Measurements from ENCODE around the gene BRD3OS.
"Not testable (repeated sequence)": the region's sequence is repeated elsewhere in the genome, so short reads cannot be mapped to it uniquely, and the experiment has no call there.

The BRD3OS gene

GRCh38 chr9:134066526-134066912, 41.2 kb downstream of the BRD3OS start:
- FAIRE-seq = no peak

DNA sequence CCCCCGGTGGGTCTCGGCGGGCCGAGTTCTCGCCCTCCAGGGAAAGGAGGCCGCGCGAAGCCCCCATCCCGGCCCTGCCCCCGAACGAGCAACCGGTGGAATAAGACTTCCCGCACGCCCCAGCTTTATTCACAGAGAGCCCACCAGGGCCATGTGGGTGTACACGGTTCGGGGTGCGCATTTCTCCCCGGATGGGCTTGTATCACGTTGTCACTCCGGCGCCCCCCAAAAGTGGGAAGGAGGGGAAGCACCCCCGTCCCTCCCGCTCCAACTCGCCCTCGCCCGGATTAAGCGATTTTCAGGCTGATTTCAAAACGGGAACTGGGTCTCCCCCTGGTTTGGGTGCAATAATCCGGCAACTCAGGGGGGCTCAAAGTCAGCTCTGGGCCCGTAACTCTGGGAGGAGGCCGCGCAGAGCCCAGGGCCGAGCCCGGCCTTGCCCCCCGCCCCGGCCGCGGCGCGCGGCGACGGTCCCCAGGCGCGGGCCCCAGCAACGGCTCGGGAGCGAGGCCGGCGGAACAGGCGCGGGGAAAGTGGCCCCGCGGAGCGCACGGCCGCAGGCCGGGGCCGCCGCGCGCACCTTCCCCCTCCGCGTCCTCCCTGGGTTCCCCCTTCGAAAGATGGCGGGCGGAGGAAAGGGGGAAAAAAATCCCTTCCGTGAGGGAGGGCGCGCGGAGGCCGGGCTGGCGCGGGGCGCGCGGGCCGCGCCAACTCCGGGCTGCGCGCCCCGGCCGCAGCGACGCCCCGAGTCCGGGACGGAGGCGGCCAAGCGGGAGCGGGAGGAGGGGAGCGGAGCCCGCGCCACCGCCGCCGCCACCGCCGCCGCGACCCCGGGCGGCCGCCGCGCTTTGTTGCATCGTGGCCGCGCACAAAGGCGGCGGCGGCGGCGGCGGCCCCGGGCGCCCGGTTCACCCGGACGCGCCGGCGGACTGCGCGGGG, 41.9 kb downstream of the BRD3OS start:
- no peak for FAIRE-seq

DNA sequence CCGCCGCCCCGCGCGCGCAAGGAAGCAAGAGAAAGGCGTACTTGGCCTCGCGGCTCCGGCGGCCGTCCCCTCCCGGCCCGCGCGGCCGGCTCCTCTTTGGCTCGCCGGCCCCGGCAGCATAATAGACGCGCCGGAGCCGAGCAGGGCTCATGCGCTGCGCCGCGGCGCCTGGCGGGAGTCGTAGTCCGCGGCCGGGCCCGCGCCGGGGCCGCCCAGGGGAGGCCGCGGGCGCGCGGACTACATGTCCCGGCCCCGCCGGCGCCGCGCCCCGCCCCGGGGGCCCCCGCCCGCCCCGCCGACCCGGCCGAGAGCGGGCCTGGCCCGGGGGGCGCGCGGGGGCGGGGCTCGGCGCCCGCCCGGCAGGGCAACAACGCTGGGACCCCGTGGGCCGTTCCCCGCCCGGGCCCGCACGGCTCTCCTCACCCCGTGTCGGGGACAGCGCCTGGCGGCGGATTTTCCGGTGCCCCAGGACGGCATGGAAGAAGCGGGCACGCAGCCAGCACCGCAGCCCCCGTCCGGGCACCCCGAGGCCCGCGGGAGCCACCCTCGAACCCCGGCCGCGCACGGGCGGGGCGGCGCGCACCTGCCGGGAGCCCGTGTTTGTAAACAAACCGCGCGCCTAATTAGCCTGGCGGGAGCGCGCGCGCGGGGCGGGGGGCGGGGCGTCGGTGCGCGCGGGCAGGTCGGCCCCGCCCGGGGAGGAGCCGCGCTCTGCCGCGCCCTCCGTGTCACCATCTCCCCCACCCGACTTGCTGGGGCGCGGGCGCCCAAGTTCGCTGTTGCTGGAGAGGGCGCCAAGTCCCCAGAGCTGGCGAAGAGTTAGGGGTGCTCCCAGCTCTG, 42.8 kb downstream of the BRD3OS start, which contains the start of gene BRD3:
BRD3 (minus strand) TSS at position 123 of the 840 bp plus-strand sequence. CDS start 14,549 bp downstream, outside the sequence.
- no peak for FAIRE-seq

GRCh38 chr9:134068744-134069479, 43.6 kb downstream of the BRD3OS start:
- FAIRE-seq = no peak

DNA sequence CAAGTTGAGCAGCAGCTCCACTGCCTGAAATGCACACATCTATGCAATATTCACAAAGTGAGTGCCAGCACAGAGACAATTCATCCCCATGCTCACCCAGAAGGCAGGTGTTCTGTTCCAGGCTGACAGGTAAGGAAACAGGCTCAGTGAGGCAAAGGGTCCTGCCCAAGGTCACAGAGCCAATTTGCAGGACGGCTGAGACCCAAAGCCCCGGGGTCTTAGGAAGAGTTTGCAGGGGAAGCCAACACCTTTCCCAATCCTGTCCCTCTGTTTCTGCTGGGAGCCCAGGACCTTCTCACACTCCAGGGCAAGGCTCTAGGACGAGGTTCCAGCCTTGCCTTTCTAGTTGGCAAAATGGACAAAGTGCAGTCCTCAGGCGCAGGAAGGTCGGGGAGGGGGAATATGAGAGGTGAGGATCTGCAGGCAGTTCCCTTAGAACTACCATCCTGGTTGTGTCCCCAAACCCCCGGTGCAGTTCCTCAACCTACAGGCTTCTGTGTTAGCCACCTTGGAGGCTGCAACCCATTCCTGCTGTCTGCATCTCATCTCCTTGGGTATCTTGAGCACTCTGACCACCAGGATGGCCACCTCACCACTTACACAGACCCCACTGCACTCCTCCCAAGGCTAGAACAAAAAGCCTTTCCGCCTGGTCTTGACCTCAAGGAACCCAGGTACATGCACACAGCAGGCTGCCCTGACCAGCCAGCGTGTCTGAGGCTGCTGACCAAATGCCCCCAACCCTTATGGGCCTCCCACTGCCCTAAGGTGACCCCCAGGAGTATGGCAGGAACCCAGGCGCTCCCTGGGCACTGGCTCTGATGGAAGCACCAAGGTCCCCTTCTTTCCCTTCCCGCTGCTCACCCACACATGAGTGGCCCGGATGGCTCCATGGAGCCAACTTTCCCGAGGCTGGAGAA, 44.5 kb downstream of the BRD3OS start:
- no peak for FAIRE-seq

- no peak for FAIRE-seq
These were observed 45.9 kb downstream of the BRD3OS start for GRCh38 chr9:134071149-134071548.

DNA sequence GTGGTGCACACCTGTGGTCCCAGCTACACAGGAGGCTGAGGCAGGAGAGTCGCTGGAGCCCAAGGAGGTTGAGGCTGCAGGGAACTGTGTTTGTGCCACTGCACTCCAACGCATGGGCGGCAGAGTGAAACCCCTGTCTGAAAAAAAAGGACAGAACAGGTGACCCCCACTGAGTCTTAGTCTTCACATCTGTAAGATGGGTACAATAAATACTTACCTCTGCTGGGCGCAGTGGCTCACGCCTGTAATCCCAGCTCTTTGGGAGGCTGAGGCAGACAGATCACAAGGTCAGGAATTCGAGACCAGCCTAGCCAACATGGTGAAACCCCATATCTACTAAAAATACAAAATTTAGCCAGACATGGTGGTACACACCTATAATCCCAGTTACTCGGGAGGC, 47.4 kb downstream of the BRD3OS start:
- FAIRE-seq = not testable (repeated sequence)

DNA sequence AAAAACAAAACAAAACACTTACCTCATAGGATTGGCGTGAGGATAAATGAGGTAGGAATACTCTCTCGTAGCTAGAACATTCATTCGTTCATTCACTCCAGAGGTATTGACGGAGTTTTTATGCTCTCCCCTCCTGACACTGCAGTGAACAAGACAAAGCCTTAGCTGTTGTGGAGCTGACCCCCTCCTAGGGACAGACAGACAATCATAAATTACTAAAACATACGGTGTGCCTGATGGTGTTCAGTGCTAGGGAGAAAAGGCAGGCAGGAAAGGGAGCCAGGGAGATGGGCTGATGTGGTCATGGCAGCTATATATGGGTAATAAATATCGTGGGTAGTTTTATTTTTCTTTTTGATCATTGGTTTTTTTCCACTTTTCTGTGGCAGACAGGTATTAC, 48.2 kb downstream of the BRD3OS start:
- FAIRE-seq = no peak

DNA sequence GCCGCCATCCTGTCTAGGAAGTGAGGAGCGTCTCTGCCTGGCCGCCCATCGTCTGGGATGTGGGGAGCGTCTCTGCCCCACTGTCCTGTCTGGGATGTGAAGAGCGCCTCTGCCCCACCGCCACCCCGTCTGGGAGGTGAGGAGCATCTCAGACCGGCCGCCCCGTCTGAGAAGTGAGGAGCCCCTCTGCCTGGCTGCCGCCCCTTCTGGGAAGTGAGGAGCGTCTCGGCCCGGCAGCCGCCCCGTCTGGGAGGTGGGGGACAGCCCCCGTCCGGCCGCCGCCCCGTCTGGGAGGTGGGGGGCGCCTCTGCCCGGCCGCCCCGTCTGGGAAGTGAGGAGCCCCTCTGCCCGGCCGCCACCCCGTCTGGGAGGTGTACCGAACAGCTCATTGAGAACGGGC, 50.4 kb downstream of the BRD3OS start:
- not testable (repeated sequence) for FAIRE-seq

DNA sequence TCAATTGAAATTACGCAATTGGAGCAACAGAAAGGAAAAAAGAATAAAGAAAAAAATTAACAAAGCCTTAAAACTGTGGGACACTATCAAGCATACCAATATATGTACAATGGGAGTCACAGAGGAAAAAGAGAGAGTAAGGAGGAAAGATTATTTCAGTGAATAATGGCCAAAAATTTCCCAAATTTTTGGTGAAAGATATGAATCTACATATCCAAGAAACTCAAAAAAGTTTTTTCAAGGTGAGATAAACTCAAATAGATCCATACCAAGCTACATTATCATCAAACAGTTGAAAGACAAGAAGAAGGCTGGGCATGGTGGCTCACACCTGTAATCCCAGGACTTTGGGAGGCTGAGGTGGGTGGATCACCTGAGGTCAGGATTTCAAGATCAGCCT, 51.4 kb downstream of the BRD3OS start:
- FAIRE-seq = no peak
